ENCODE measurements around the gene CEP83.
"Not testable (repeated sequence)": the region's sequence is repeated elsewhere in the genome, so short reads cannot be mapped to it uniquely, and the experiment has no call there.

CEP83 gene

GRCh38 chr12:94433744-94434143 lies 25.9 kb downstream of the CEP83 start:
- no peak for DNase-seq (ENCODE audit: low read depth)

GRCh38 chr12:94430304-94430703 lies 29.4 kb downstream of the CEP83 start:
- DNase-seq (ENCODE audit: low read depth) = no peak

- no peak for DNase-seq (ENCODE audit: low read depth)
Observed at GRCh38 chr12:94429633-94430032, 30.0 kb downstream of the CEP83 start.

- DNase-seq (ENCODE audit: low read depth) = no peak
Observed at GRCh38 chr12:94429191-94429590, 30.5 kb downstream of the CEP83 start.

GRCh38 chr12:94427501-94428381 lies 31.9 kb downstream of the CEP83 start:
- DNase-seq (ENCODE audit: low read depth) = no peak

GRCh38 chr12:94426049-94426448 lies 33.6 kb downstream of the CEP83 start:
- DNase-seq (ENCODE audit: low read depth) = no peak

- not testable (repeated sequence) for DNase-seq (ENCODE audit: low read depth)
Observed at GRCh38 chr12:94424830-94425229, 34.8 kb downstream of the CEP83 start.

- DNase-seq (ENCODE audit: low read depth) = no peak
Observed at GRCh38 chr12:94421868-94422740, 37.6 kb downstream of the CEP83 start.

GRCh38 chr12:94418517-94418916 lies 41.1 kb downstream of the CEP83 start:
- DNase-seq (ENCODE audit: low read depth) = no peak

- DNase-seq (ENCODE audit: low read depth) = no peak
Observed at GRCh38 chr12:94416613-94417012, 43.1 kb downstream of the CEP83 start.

GRCh38 chr12:94415066-94415465 lies 44.6 kb downstream of the CEP83 start:
- DNase-seq (ENCODE audit: low read depth) = no peak

GRCh38 chr12:94405413-94406116 lies 54.1 kb downstream of the CEP83 start:
- DNase-seq (ENCODE audit: low read depth) = no peak

GRCh38 chr12:94404854-94405253 lies 54.8 kb downstream of the CEP83 start:
- no peak for DNase-seq (ENCODE audit: low read depth)

GRCh38 chr12:94401326-94401725 lies 58.3 kb downstream of the CEP83 start:
- no peak for DNase-seq (ENCODE audit: low read depth)

- DNase-seq (ENCODE audit: low read depth) = not testable (repeated sequence)
Observed at GRCh38 chr12:94398685-94399084, 61.0 kb downstream of the CEP83 start.

- DNase-seq (ENCODE audit: low read depth) = no peak
Observed at GRCh38 chr12:94397401-94397800, 62.3 kb downstream of the CEP83 start.

- DNase-seq (ENCODE audit: low read depth) = not testable (repeated sequence)
Observed at GRCh38 chr12:94396014-94396413, 63.7 kb downstream of the CEP83 start.

- no peak for DNase-seq (ENCODE audit: low read depth)
Observed at GRCh38 chr12:94390130-94390485, 69.6 kb downstream of the CEP83 start.

- DNase-seq (ENCODE audit: low read depth) = not testable (repeated sequence)
Observed at GRCh38 chr12:94389482-94390129, 70.1 kb downstream of the CEP83 start.

- no peak for DNase-seq (ENCODE audit: low read depth)
Observed at GRCh38 chr12:94386422-94386821, 73.2 kb downstream of the CEP83 start.

GRCh38 chr12:94384030-94384429 lies 75.6 kb downstream of the CEP83 start:
- no peak for DNase-seq (ENCODE audit: low read depth)

- no peak for DNase-seq (ENCODE audit: low read depth)
Observed at GRCh38 chr12:94380507-94380906, 79.2 kb downstream of the CEP83 start.

All from HS-5 (cell line).